Neural progenitor cell (in vitro differentiated cells): ENCODE results near the gene THSD4. TPM values are rescaled to one million over a fixed set of nuclear protein-coding genes. Genes with fewer than 3 reads are reported as not detected.

Experiments used
- DNase-seq: peaks from one replicate; pipeline ENCODE4 v3.0.0-alpha.2; 2016; ENCODE audit warnings: low spot score
- H2AFZ ChIP-seq: fragments of 200-600 bp; sonication (generic); replicated peaks from 2 replicates; pipeline ENCODE4 v1.6.1; 2016; ENCODE audit warnings: antibody characterized with exemption
- H3F3A ChIP-seq: fragments of 200-600 bp; sonication (generic); 2 replicates; pipeline ENCODE4 v1.6.1; 2016; ENCODE audit warnings: antibody characterized with exemption, low read depth
- H3K27ac ChIP-seq: fragments of 200-600 bp; sonication (generic); 2 replicates; pipeline ENCODE4 v1.5.1; 2016; ENCODE audit warnings: mild to moderate bottlenecking
- H3K27me3 ChIP-seq: fragments of 200-600 bp; sonication (generic); 2 replicates; pipeline ENCODE4 v1.6.1; 2016; ENCODE audit warnings: mild to moderate bottlenecking, moderate library complexity
- H3K36me3 ChIP-seq: fragments of 200-600 bp; sonication (generic); 2 replicates; pipeline ENCODE4 v1.5.1; 2016
- H3K4me1 ChIP-seq: fragments of 200-600 bp; sonication (generic); 2 replicates; pipeline ENCODE4 v1.6.1; 2016; ENCODE audit warnings: mixed run types
- H3K4me2 ChIP-seq: fragments of 200-600 bp; sonication (generic); 2 replicates; pipeline ENCODE4 v1.6.1; 2016
- H3K4me3 ChIP-seq: fragments of 200-600 bp; sonication (generic); 2 replicates; pipeline ENCODE4 v1.5.1; 2016
- H3K79me2 ChIP-seq: fragments of 200-600 bp; sonication (generic); 2 replicates; pipeline ENCODE4 v1.6.1; 2016; ENCODE audit warnings: low read depth
- H3K9ac ChIP-seq: fragments of 200-600 bp; sonication (generic); 2 replicates; pipeline ENCODE4 v1.6.1; 2016
- H3K9me3 ChIP-seq: fragments of 200-600 bp; sonication (generic); 2 replicates; pipeline ENCODE4 v1.5.1; 2016; ENCODE audit warnings: low read depth
- H4K20me1 ChIP-seq: fragments of 200-600 bp; sonication (generic); 2 replicates; pipeline ENCODE4 v1.6.1; 2016; ENCODE audit warnings: low read depth
- H3K27ac Mint-ChIP-seq: 3 replicates; pipeline ENCODE4 v1.8.0; 2021; ENCODE audit warnings: mixed read lengths
- H3K27me3 Mint-ChIP-seq: 2 replicates; pipeline ENCODE4 v1.8.0; 2022; ENCODE audit warnings: low read depth, mild to moderate bottlenecking, inconsistent platforms, moderate library complexity, mixed read lengths; ENCODE audit not compliant: insufficient read depth
- H3K36me3 Mint-ChIP-seq: 3 replicates; pipeline ENCODE4 v1.8.0; 2021; ENCODE audit warnings: mixed read lengths
- H3K4me1 Mint-ChIP-seq: 3 replicates; pipeline ENCODE4 v1.8.0; 2021; ENCODE audit warnings: mixed read lengths
- H3K4me3 Mint-ChIP-seq: 3 replicates; pipeline ENCODE4 v1.8.0; 2021; ENCODE audit warnings: mild to moderate bottlenecking, moderate library complexity, mixed read lengths
- H3K9me3 Mint-ChIP-seq: 3 replicates; pipeline ENCODE4 v1.8.0; 2020; ENCODE audit warnings: mixed read lengths
- CTCF ChIP-seq: fragments of 200-600 bp; sonication (generic); IDR thresholded peaks from 2 replicates; pipeline ENCODE4 v1.5.1; 2017; ENCODE audit warnings: antibody characterized with exemption, mild to moderate bottlenecking
- EZH2 ChIP-seq: fragments of 200-600 bp; sonication (generic); IDR thresholded peaks from 2 replicates; pipeline ENCODE4 v1.6.1; 2017; ENCODE audit warnings: antibody characterized with exemption, mild to moderate bottlenecking, moderate library complexity
- EZH2phosphoT487 ChIP-seq: fragments of 200-600 bp; sonication (generic); IDR thresholded peaks from 2 replicates; pipeline ENCODE4 v1.6.1; 2017; ENCODE audit warnings: antibody characterized with exemption
- total RNA-seq: library from RNA; depleted of rRNA; stranded (reverse); fragments of >200 nt; gene quantifications from 2 replicates; pipeline ENCODE4 v1.2.3, GENCODE V29; 2015; ENCODE audit warnings: low replicate concordance

The THSD4 gene
- total RNA-seq, 1 donor from 2014 or later, result 2.4 TPM

- Histone ChIP-seq H3K4me3 (no peak overlapping the region), H3K4me1 (no peaks in the 10 kb centered on the region), H3K4me2 (no peak overlapping the region), H3K9ac (no peak overlapping the region), H3K79me2 (no peaks in the 10 kb centered on the region), H2AFZ (no peak overlapping the region), H3F3A (no peaks in the 10 kb centered on the region), H3K9me3 (no peaks in the 10 kb centered on the region), H3K27ac (no peak overlapping the region), H3K27me3 (no peaks in the 10 kb centered on the region), H3K36me3 (no peaks in the 10 kb centered on the region), H4K20me1 (no peaks in the 10 kb centered on the region)
- Mint-ChIP-seq H3K9me3 (no peaks in the 10 kb centered on the region), H3K36me3 (no peaks in the 10 kb centered on the region), H3K27ac (no peak overlapping the region), H3K4me1 (peaks cover 4% of the 10 kb centered on the region), H3K27me3 (no peaks in the 10 kb centered on the region), H3K4me3 (no peak overlapping the region)
- TF ChIP-seq EZH2phosphoT487 (no peak), CTCF (no peak), EZH2 (no peak)
- no peak for DNase-seq
Observed at GRCh38 chr15:71252044-71252739, 136.9 kb downstream of the THSD4 start.

- Histone ChIP-seq H3K27ac (no peak overlapping the region), H3K9ac (no peak overlapping the region), H3F3A (no peaks in the 10 kb centered on the region), H3K4me3 (no peak overlapping the region), H3K36me3 (no peaks in the 10 kb centered on the region), H3K4me1 (no peaks in the 10 kb centered on the region), H3K27me3 (no peaks in the 10 kb centered on the region), H3K4me2 (no peak overlapping the region), H2AFZ (no peak overlapping the region), H3K79me2 (no peaks in the 10 kb centered on the region), H4K20me1 (no peaks in the 10 kb centered on the region), H3K9me3 (no peaks in the 10 kb centered on the region)
- no peak overlapping the region for H3K4me3 Mint-ChIP-seq
- no peaks in the 10 kb centered on the region for H3K27me3 Mint-ChIP-seq
- TF ChIP-seq CTCF, result no peak
- TF ChIP-seq EZH2phosphoT487, result no peak
- no peak for TF ChIP-seq EZH2
- no peaks in the 10 kb centered on the region for H3K36me3 Mint-ChIP-seq
- no peak overlapping the region for H3K27ac Mint-ChIP-seq
- DNase-seq, result no peak
- H3K4me1 Mint-ChIP-seq, result peaks cover 4% of the 10 kb centered on the region
- no peaks in the 10 kb centered on the region for H3K9me3 Mint-ChIP-seq
Observed at GRCh38 chr15:71252740-71253047, 137.4 kb downstream of the THSD4 start.

- Histone ChIP-seq H3K27me3 (no peaks in the 10 kb centered on the region), H2AFZ (no peak overlapping the region), H3K9ac (no peak overlapping the region), H3K9me3 (no peaks in the 10 kb centered on the region), H4K20me1 (no peaks in the 10 kb centered on the region), H3F3A (no peaks in the 10 kb centered on the region), H3K4me3 (no peak overlapping the region), H3K79me2 (no peaks in the 10 kb centered on the region), H3K36me3 (no peaks in the 10 kb centered on the region), H3K4me1 (no peaks in the 10 kb centered on the region), H3K27ac (no peak overlapping the region), H3K4me2 (no peak overlapping the region)
- Mint-ChIP-seq H3K4me1 (peaks cover 4% of the 10 kb centered on the region), H3K27ac (no peak overlapping the region), H3K4me3 (no peak overlapping the region), H3K36me3 (no peaks in the 10 kb centered on the region), H3K27me3 (no peaks in the 10 kb centered on the region), H3K9me3 (no peaks in the 10 kb centered on the region)
- TF ChIP-seq EZH2phosphoT487 (no peak), CTCF (no peak)
- no peak for DNase-seq
Observed at GRCh38 chr15:71254491-71254890, 139.2 kb downstream of the THSD4 start.
